SK-N-SH treated with all-trans-retinoic acid at 6 μM for 48 hours (cell line): Measurements from ENCODE around the gene SLC22A1.

ENCODE experiments used
- ATAC-seq: fragments of 200-7000 bp; cut with Tn5 transposase; 3 replicates; pipeline ENCODE4 v1.9.1; 2020; ENCODE audit warnings: mild to moderate bottlenecking, moderate library complexity
- ARNTL ChIP-seq: fragments of 450-650 bp; formaldehyde crosslinking; IDR thresholded peaks from 2 replicates; pipeline ENCODE4 v1.5.0; 2020; ENCODE audit warnings: low read depth, mild to moderate bottlenecking, moderate library complexity, borderline replicate concordance
- BACH2 ChIP-seq: fragments of 250-450 bp; sonication (Bioruptor Pico); IDR thresholded peaks from 2 replicates; pipeline ENCODE4 v1.9.0; 2021; ENCODE audit warnings: mild to moderate bottlenecking, borderline replicate concordance
- CSDC2 ChIP-seq: fragments of 250-450 bp; sonication (Bioruptor Pico); IDR thresholded peaks from 2 replicates; pipeline ENCODE4 v1.5.0; 2020; ENCODE audit warnings: mild to moderate bottlenecking, moderate library complexity
- ESRRG ChIP-seq: fragments of 250-450 bp; sonication (Bioruptor Pico); IDR thresholded peaks from 2 replicates; pipeline ENCODE4 v1.6.1; 2021; ENCODE audit warnings: mild to moderate bottlenecking
- GLIS3 ChIP-seq: fragments of 250-450 bp; sonication (Bioruptor Pico); IDR thresholded peaks from 2 replicates; pipeline ENCODE4 v1.5.0; 2020; ENCODE audit warnings: mild to moderate bottlenecking, moderate library complexity
- ISL1 ChIP-seq: fragments of 250-450 bp; sonication (Bioruptor Pico); IDR thresholded peaks from 2 replicates; pipeline ENCODE4 v2.1.2; 2022; ENCODE audit warnings: mild to moderate bottlenecking, moderate library complexity
- RARB ChIP-seq: fragments of 250-450 bp; sonication (Bioruptor Pico); IDR thresholded peaks from 2 replicates; pipeline ENCODE4 v1.8.0; 2021; ENCODE audit warnings: mild to moderate bottlenecking, moderate library complexity
- SNAI2 ChIP-seq: fragments of 250-450 bp; sonication (Bioruptor Pico); IDR thresholded peaks from 2 replicates; pipeline ENCODE4 v1.5.0; 2020; ENCODE audit warnings: mild to moderate bottlenecking, moderate library complexity
- TCF4 ChIP-seq: fragments of 250-450 bp; sonication (Bioruptor Pico); IDR thresholded peaks from 2 replicates; pipeline ENCODE4 v1.8.0; 2021; ENCODE audit warnings: mild to moderate bottlenecking, moderate library complexity, borderline replicate concordance
- TOX ChIP-seq: fragments of 250-450 bp; sonication (Bioruptor Pico); IDR thresholded peaks from 2 replicates; pipeline ENCODE4 v1.8.0; 2021; ENCODE audit warnings: mild to moderate bottlenecking, moderate library complexity, borderline replicate concordance
- ZC3H10 ChIP-seq: fragments of 250-450 bp; sonication (Bioruptor Pico); IDR thresholded peaks from 2 replicates; pipeline ENCODE4 v1.5.1; 2021; ENCODE audit warnings: mild to moderate bottlenecking, moderate library complexity
- ZFP3 ChIP-seq: fragments of 250-450 bp; sonication (Bioruptor Pico); IDR thresholded peaks from 2 replicates; pipeline ENCODE4 v1.5.0; 2020; ENCODE audit warnings: mild to moderate bottlenecking, moderate library complexity
- ZFP30 ChIP-seq: fragments of 450-650 bp; formaldehyde crosslinking; IDR thresholded peaks from 2 replicates; pipeline ENCODE4 v1.5.0; 2022; ENCODE audit warnings: mild to moderate bottlenecking, moderate library complexity
- ZNF565 ChIP-seq: fragments of 450-650 bp; formaldehyde crosslinking; conservative IDR thresholded peaks from 2 replicates; pipeline ENCODE4 v1.5.0; 2020; ENCODE audit warnings: low read depth, mild to moderate bottlenecking, moderate library complexity
- ZNF70 ChIP-seq: fragments of 450-650 bp; formaldehyde crosslinking; IDR thresholded peaks from 2 replicates; pipeline ENCODE4 v1.5.0; 2020; ENCODE audit warnings: mild to moderate bottlenecking, moderate library complexity
- TF ChIP-seq, protein P1 (sequence below): fragments of 250-450 bp; sonication (Bioruptor Pico); IDR thresholded peaks from 2 replicates; pipeline ENCODE4 v1.8.0; 2020; ENCODE audit warnings: mild to moderate bottlenecking, moderate library complexity, borderline replicate concordance
- TF ChIP-seq, protein P2 (sequence below): fragments of 250-450 bp; sonication (Bioruptor Pico); IDR thresholded peaks from 2 replicates; pipeline ENCODE4 v1.5.0; 2020; ENCODE audit warnings: mild to moderate bottlenecking, moderate library complexity
- TF ChIP-seq, protein P3 (sequence below): fragments of 250-450 bp; sonication (Bioruptor Pico); IDR thresholded peaks from 2 replicates; pipeline ENCODE4 v1.5.1; 2020; ENCODE audit warnings: low read depth, mild to moderate bottlenecking, moderate library complexity
- TF ChIP-seq, protein P4 (sequence below): fragments of 250-450 bp; sonication (Bioruptor Pico); IDR thresholded peaks from 2 replicates; pipeline ENCODE4 v1.8.0; 2021; ENCODE audit warnings: low read depth, mild to moderate bottlenecking, moderate library complexity, borderline replicate concordance

Gene SLC22A1

DNA sequence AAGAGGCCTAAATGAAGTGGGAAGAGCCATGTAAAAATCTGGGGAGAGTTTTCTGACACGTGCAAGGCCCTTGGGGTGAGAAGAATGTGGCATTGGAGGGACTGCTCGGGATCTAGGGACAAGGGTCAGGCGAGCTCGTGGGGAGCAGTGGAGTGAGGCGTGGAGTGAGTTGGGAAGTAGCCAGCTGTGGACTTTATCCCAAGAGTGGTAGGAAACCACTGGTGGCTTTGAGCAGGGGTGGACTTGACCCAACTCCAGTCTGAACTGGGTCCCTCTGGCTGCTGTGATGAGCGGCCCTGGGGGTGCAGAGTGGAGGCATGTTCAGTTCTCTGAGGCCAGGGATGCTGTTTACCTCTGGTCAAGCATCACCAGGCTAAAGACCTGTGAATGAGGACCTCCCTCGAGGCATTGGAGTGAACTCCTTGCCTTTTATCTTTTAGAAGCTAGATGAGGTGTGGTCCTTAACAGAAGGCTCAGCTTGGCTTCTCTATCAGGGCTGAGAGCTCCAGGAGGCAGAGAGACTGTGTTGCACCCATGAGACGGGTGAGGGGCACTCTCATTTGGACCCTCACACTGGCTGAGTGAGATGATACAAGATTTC, 20.6 kb downstream of the SLC22A1 start:
- ATAC-seq = no peak
- TF ChIP-seq ISL1 (CRISPR knock-in tag) (no peak), RARB (no peak), ZFP30 (CRISPR knock-in tag) (no peak), ESRRG (CRISPR knock-in tag) (no peak), SNAI2 (CRISPR knock-in tag) (no peak), CSDC2 (no peak), ZC3H10 (CRISPR knock-in tag) (no peak), GLIS3 (CRISPR knock-in tag) (no peak), ARNTL (CRISPR knock-in tag) (no peak), ZNF565 (CRISPR knock-in tag) (no peak), TCF4 (CRISPR knock-in tag) (no peak), ZFP3 (CRISPR knock-in tag) (no peak), TOX (CRISPR knock-in tag) (no peak), BACH2 (CRISPR knock-in tag) (no peak)
- TF ChIP-seq, protein P1, sequence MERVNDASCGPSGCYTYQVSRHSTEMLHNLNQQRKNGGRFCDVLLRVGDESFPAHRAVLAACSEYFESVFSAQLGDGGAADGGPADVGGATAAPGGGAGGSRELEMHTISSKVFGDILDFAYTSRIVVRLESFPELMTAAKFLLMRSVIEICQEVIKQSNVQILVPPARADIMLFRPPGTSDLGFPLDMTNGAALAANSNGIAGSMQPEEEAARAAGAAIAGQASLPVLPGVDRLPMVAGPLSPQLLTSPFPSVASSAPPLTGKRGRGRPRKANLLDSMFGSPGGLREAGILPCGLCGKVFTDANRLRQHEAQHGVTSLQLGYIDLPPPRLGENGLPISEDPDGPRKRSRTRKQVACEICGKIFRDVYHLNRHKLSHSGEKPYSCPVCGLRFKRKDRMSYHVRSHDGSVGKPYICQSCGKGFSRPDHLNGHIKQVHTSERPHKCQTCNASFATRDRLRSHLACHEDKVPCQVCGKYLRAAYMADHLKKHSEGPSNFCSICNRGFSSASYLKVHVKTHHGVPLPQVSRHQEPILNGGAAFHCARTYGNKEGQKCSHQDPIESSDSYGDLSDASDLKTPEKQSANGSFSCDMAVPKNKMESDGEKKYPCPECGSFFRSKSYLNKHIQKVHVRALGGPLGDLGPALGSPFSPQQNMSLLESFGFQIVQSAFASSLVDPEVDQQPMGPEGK (CRISPR knock-in tag) = no peak
- TF ChIP-seq, protein P2, sequence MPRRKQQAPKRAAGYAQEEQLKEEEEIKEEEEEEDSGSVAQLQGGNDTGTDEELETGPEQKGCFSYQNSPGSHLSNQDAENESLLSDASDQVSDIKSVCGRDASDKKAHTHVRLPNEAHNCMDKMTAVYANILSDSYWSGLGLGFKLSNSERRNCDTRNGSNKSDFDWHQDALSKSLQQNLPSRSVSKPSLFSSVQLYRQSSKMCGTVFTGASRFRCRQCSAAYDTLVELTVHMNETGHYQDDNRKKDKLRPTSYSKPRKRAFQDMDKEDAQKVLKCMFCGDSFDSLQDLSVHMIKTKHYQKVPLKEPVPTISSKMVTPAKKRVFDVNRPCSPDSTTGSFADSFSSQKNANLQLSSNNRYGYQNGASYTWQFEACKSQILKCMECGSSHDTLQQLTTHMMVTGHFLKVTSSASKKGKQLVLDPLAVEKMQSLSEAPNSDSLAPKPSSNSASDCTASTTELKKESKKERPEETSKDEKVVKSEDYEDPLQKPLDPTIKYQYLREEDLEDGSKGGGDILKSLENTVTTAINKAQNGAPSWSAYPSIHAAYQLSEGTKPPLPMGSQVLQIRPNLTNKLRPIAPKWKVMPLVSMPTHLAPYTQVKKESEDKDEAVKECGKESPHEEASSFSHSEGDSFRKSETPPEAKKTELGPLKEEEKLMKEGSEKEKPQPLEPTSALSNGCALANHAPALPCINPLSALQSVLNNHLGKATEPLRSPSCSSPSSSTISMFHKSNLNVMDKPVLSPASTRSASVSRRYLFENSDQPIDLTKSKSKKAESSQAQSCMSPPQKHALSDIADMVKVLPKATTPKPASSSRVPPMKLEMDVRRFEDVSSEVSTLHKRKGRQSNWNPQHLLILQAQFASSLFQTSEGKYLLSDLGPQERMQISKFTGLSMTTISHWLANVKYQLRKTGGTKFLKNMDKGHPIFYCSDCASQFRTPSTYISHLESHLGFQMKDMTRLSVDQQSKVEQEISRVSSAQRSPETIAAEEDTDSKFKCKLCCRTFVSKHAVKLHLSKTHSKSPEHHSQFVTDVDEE = no peak
- TF ChIP-seq, protein P3, sequence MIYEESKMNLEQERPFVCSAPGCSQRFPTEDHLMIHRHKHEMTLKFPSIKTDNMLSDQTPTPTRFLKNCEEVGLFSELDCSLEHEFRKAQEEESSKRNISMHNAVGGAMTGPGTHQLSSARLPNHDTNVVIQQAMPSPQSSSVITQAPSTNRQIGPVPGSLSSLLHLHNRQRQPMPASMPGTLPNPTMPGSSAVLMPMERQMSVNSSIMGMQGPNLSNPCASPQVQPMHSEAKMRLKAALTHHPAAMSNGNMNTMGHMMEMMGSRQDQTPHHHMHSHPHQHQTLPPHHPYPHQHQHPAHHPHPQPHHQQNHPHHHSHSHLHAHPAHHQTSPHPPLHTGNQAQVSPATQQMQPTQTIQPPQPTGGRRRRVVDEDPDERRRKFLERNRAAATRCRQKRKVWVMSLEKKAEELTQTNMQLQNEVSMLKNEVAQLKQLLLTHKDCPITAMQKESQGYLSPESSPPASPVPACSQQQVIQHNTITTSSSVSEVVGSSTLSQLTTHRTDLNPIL (CRISPR knock-in tag) = no peak

DNA sequence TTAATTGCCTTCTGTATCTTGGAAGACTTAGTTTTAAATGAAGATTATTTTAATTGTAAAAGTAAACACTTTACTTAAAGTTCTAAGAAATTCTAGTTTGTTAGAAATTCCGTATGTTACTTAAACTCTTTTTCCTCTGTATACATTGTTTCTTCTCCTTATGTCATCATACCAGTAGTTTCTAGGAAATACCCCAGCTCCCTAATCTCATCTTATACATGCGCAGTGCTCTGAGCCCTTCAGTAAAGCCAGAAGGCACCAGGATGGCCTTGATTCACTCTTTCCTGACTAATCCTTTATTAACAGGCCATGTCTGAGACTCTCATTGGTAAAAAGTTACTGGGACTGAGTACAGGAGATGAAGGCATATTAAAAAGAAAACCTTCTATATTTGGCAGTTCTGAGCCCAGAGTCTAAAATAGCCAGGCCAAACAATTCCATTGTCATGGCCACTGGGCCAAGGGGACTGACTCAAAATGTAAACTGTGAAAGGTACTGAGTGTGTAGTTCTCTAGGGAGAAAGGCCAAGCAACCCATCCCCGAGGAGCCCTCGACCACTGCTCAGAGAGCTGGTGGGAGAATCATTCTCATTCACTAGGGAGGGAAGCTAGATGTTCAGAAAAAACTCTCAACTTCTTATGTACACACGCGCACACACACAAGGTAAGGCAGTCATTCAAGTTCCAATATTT, 25.0 kb downstream of the SLC22A1 start:
- no peak for ATAC-seq
- TF ChIP-seq, protein P3 (CRISPR knock-in tag) = no peak
- no peak for TF ChIP-seq GLIS3 (CRISPR knock-in tag)
- no peak for TF ChIP-seq SNAI2 (CRISPR knock-in tag)
- TF ChIP-seq BACH2 (CRISPR knock-in tag) = no peak
- no peak for TF ChIP-seq ZNF70 (CRISPR knock-in tag)
- TF ChIP-seq, protein P4, sequence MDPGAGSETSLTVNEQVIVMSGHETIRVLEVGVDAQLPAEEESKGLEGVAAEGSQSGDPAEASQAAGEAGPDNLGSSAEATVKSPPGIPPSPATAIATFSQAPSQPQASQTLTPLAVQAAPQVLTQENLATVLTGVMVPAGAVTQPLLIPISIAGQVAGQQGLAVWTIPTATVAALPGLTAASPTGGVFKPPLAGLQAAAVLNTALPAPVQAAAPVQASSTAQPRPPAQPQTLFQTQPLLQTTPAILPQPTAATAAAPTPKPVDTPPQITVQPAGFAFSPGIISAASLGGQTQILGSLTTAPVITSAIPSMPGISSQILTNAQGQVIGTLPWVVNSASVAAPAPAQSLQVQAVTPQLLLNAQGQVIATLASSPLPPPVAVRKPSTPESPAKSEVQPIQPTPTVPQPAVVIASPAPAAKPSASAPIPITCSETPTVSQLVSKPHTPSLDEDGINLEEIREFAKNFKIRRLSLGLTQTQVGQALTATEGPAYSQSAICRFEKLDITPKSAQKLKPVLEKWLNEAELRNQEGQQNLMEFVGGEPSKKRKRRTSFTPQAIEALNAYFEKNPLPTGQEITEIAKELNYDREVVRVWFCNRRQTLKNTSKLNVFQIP (CRISPR knock-in tag) = no peak
- TF ChIP-seq ARNTL (CRISPR knock-in tag) = no peak
- TF ChIP-seq ISL1 (CRISPR knock-in tag) = no peak
- TF ChIP-seq ZC3H10 (CRISPR knock-in tag) = no peak
- TF ChIP-seq, protein P2 = no peak
- TF ChIP-seq ZFP30 (CRISPR knock-in tag) = no peak
- TF ChIP-seq CSDC2 = no peak
- no peak for TF ChIP-seq TCF4 (CRISPR knock-in tag)
